HepG2 (cell line): ENCODE results near the gene TMEM184B. TPM values are rescaled to one million over a fixed set of nuclear protein-coding genes. Genes with fewer than 3 reads are reported as not detected.

Experiments
- AHDC1 ChIP-seq: sonication (generic); formaldehyde crosslinking; IDR thresholded peaks from 2 replicates; pipeline ENCODE4 v1.5.1; 2020; ENCODE audit warnings: mild to moderate bottlenecking, missing genetic modification reagents, borderline replicate concordance
- BCLAF1 ChIP-seq: fragments of 450-650 bp; IDR thresholded peaks from 2 replicates; pipeline ENCODE4 v1.6.1; 2017; ENCODE audit warnings: mild to moderate bottlenecking
- HNF4G ChIP-seq, 2 experiments: sonication (generic) in 1 of 2; formaldehyde crosslinking in 1 of 2; IDR thresholded peaks; 2 replicates each; pipeline versions ENCODE4 v1.4.0 to v1.6.1; 2011 to 2020; ENCODE audit warnings: borderline replicate concordance in 2 of 2, low read depth in 2 of 2, mild to moderate bottlenecking in 2 of 2, low read length in 1 of 2, missing genetic modification reagents in 1 of 2, moderate library complexity in 1 of 2
- ISL2 ChIP-seq: sonication (generic); formaldehyde crosslinking; IDR thresholded peaks from 2 replicates; pipeline ENCODE4 v1.5.0; 2020; ENCODE audit warnings: missing genetic modification reagents
- MIXL1 ChIP-seq: IDR thresholded peaks from 2 replicates; pipeline ENCODE4 v1.6.1; 2016
- MLX ChIP-seq: IDR thresholded peaks from 2 replicates; pipeline ENCODE4 v1.6.1; 2016
- SKI ChIP-seq: fragments of 450-650 bp; IDR thresholded peaks from one replicate; pipeline ENCODE4 v1.6.1; 2018; ENCODE audit warnings: mild to moderate bottlenecking; ENCODE audit not compliant: partially characterized antibody
- SNAPC5 ChIP-seq: sonication (generic); formaldehyde crosslinking; IDR thresholded peaks from 2 replicates; pipeline ENCODE4 v1.8.1; 2023; ENCODE audit warnings: mild to moderate bottlenecking, missing genetic modification reagents, borderline replicate concordance
- TFDP2 ChIP-seq: sonication (generic); formaldehyde crosslinking; IDR thresholded peaks from 2 replicates; pipeline ENCODE4 v1.4.0; 2020; ENCODE audit warnings: missing genetic modification reagents
- TFE3 ChIP-seq: IDR thresholded peaks from 2 replicates; pipeline ENCODE4 v1.6.1; 2016
- ZNF331 ChIP-seq: sonication (generic); formaldehyde crosslinking; IDR thresholded peaks from 2 replicates; pipeline ENCODE4 v1.4.0; 2020; ENCODE audit warnings: missing genetic modification reagents
- ZNF605 ChIP-seq: sonication (generic); formaldehyde crosslinking; IDR thresholded peaks from 2 replicates; pipeline ENCODE4 v1.8.0; 2022; ENCODE audit warnings: mild to moderate bottlenecking, missing genetic modification reagents
- ZNF790 ChIP-seq: sonication (generic); formaldehyde crosslinking; IDR thresholded peaks from 2 replicates; pipeline ENCODE4 v1.8.0; 2022; ENCODE audit warnings: missing genetic modification reagents, mild to moderate bottlenecking, borderline replicate concordance
- ZNF816 ChIP-seq: sonication (generic); formaldehyde crosslinking; IDR thresholded peaks from 2 replicates; pipeline ENCODE4 v1.8.0; 2022; ENCODE audit warnings: missing genetic modification reagents, mild to moderate bottlenecking, borderline replicate concordance
- polyA plus RNA-seq, 8 experiments: library from polyadenylated mRNA; depleted of rRNA in 3 of 8; stranded (reverse) in 7 of 8; unstranded in 1 of 8; fragments of >200 nt; fragmentation: Illumina TruSeq in 4 of 8; extraction: Trizol in 4 of 8; gene quantifications; 2 replicates each; pipeline versions ENCODE4 v1.2.1 to v1.2.3, GENCODE V29; 2011 to 2016; ENCODE audit warnings: low read depth in 4 of 8, missing spikeins in 1 of 8, mixed read lengths in 1 of 8; ENCODE audit not compliant: insufficient read depth in 1 of 8
- total RNA-seq, 5 experiments: library from RNA; depleted of rRNA; stranded (reverse); fragments of >200 nt; fragmentation: Illumina TruSeq; extraction: Trizol; gene quantifications; 2 replicates each; pipeline ENCODE4 v1.2.3, GENCODE V29; 2016; ENCODE audit warnings: low read depth in 1 of 5

The TMEM184B gene
- total and polyA plus RNA-seq, 2 of the 13 experiments (the other 11 are each of a cell fraction or from before 2014, with no cell fraction given), result 15.9 to 16.0 TPM

- TF ChIP-seq SNAPC5 (no peak), BCLAF1 (no peak), TFE3 (peak; percentile 89), MLX (CRISPR knock-in tag) (peak; percentile 54; the same call in 1 of the 2 replicates), MIXL1 (CRISPR knock-in tag) (peak; percentile 58; the same call in 1 of the 2 replicates), ZNF605 (CRISPR knock-in tag) (no peak), AHDC1 (peak; percentile 69; the same call in 1 of the 2 replicates), ZNF790 (CRISPR knock-in tag) (no peak), ZNF331 (peak; percentile 54; the same call in 1 of the 2 replicates), TFDP2 (CRISPR knock-in tag) (0 out of 2 replicates have a peak, but pooled peaks have one; percentile 41), ISL2 (CRISPR knock-in tag) (peak; percentile 55; the same call in 1 of the 2 replicates), HNF4G (IDR thresholded peaks at IDR 0.05; ENCODE audit: borderline replicate concordance, low read depth, low read length) (peak; percentile 64; the same call in 1 of the 2 replicates), HNF4G (CRISPR knock-in tag; IDR thresholded peaks at IDR 0.05; ENCODE audit: borderline replicate concordance, low read depth) (peak; percentile 48; the same call in 1 of the 2 replicates), ZNF816 (CRISPR knock-in tag) (0 out of 2 replicates have a peak, but pooled peaks have one; percentile 39), SKI (peak; percentile 62)
These were observed 37.1 kb upstream of the TMEM184B start (continued) for GRCh38 chr22:38309614-38310517.
